ENCODE data around the gene TAPBP.

GRCh38 chr6:33304216-33304615 is 9.7 kb downstream of the TAPBP start:
- TF ChIP-seq CTCF (IDR thresholded peaks at IDR 0.05) (no peak), POLR2A (IDR thresholded peaks at IDR 0.05) (no peak)

Data from Peyer's patch (tissue), 4 donors.